Upper lobe of right lung (tissue), 1 donor: ENCODE data around the gene CHPF. TPM values are rescaled to one million over a fixed set of nuclear protein-coding genes. Genes with fewer than 3 reads are reported as not detected.
A peak's percentile ranks its signal among the peaks of the same experiment; 100 is the strongest.

ENCODE experiments used
- ATAC-seq: fragments of 200-7000 bp; cut with Tn5 transposase; one replicate; pipeline ENCODE4 v1.9.1; 2020; ENCODE audit warnings: mild to moderate bottlenecking, moderate library complexity
- DNase-seq: peaks from one replicate; pipeline ENCODE4 v3.0.0-alpha.2; 2020
- H3K27ac ChIP-seq: fragments of 200-600 bp; one replicate; pipeline ENCODE4 v1.8.0; 2022
- H3K27me3 ChIP-seq: fragments of 200-600 bp; one replicate; pipeline ENCODE4 v1.8.0; 2022; ENCODE audit warnings: mild to moderate bottlenecking
- H3K36me3 ChIP-seq: fragments of 200-600 bp; one replicate; pipeline ENCODE4 v1.8.0; 2022
- H3K4me1 ChIP-seq: fragments of 200-600 bp; one replicate; pipeline ENCODE4 v1.8.0; 2022
- H3K4me3 ChIP-seq: fragments of 200-600 bp; one replicate; pipeline ENCODE4 v1.8.0; 2022; ENCODE audit warnings: mild to moderate bottlenecking
- H3K9me3 ChIP-seq: fragments of 200-600 bp; one replicate; pipeline ENCODE4 v1.8.0; 2022
- CTCF ChIP-seq: fragments of 200-600 bp; IDR thresholded peaks from one replicate; pipeline ENCODE4 v1.8.0; 2022; ENCODE audit warnings: antibody characterized with exemption
- intact Hi-C: fragments of 100-400 bp; cut with DNase I; formaldehyde crosslinking; loops from one replicate; pipeline ENCODE4 v1.11.0; 2022
- total RNA-seq: library from RNA; stranded (reverse); fragmentation: NEBNext Ultra II Directional; extraction: Animal tissue kit (Norgen Biotek cat#: 25700); gene quantifications from one replicate; pipeline ENCODE4 v1.2.1, GENCODE V29; 2021
- donor health status: DM: no; HTN: yes; CAD: no; lungs with severe emphysema.

Gene CHPF
- total RNA-seq, 1 donor from 2014 or later: 45.3 TPM

GRCh38 chr2:219545295-219545942 is 1.8 kb upstream of the CHPF start:
- H3K9me3 ChIP-seq: no peaks in the 10 kb centered on the region
- no peak overlapping the region for H3K27ac ChIP-seq
- intact Hi-C loops: no loop called here
- H3K27me3 ChIP-seq: no peaks in the 10 kb centered on the region
- peaks cover 24% of the 10 kb centered on the region for H3K4me1 ChIP-seq
- DNase-seq (no peak), ATAC-seq (no peak)
- no peak overlapping the region for H3K4me3 ChIP-seq
- TF ChIP-seq CTCF: no peak
- peaks cover 5% of the 10 kb centered on the region for H3K36me3 ChIP-seq

GRCh38 chr2:219544567-219544966 is 958 bp upstream of the CHPF start:
- TF ChIP-seq CTCF: no peak
- H3K36me3 ChIP-seq: peaks cover 14% of the 10 kb centered on the region
- peak overlapping the region; percentile 70 for H3K4me3 ChIP-seq
- no peaks in the 10 kb centered on the region for H3K9me3 ChIP-seq
- H3K27ac ChIP-seq: peak overlapping the region; percentile 85
- DNase-seq (no peak), ATAC-seq (no peak)
- no peaks in the 10 kb centered on the region for H3K27me3 ChIP-seq
- peaks cover 24% of the 10 kb centered on the region for H3K4me1 ChIP-seq
- intact Hi-C loops: no loop called here

GRCh38 chr2:219542931-219543595 is 546 bp downstream of the CHPF start:
- peaks cover 22% of the 10 kb centered on the region for H3K36me3 ChIP-seq
- intact Hi-C loops: no loop called here

GRCh38 chr2:219541611-219542180 is 1.9 kb downstream of the CHPF start:
- Histone ChIP-seq H3K36me3 (peaks cover 22% of the 10 kb centered on the region), H3K4me3 (peak overlapping the region; percentile 70), H3K9me3 (no peaks in the 10 kb centered on the region), H3K27me3 (no peaks in the 10 kb centered on the region), H3K27ac (peak overlapping the region; percentile 11), H3K4me1 (peaks cover 24% of the 10 kb centered on the region)
- peak; percentile 66 for ATAC-seq
- TF ChIP-seq CTCF: peak; percentile 86
- peak; percentile 94 for DNase-seq
- intact Hi-C loops: no loop called here

More at GRCh38 chr2:219542931-219543595, 546 bp downstream of the CHPF start:
- ATAC-seq (peak; percentile 38), DNase-seq (peak; percentile 77)
- H3K4me3 ChIP-seq: peak overlapping the region; percentile 70
- no peaks in the 10 kb centered on the region for H3K27me3 ChIP-seq
- TF ChIP-seq CTCF: no peak
- H3K27ac ChIP-seq: peak overlapping the region; percentile 85
- no peaks in the 10 kb centered on the region for H3K9me3 ChIP-seq
- peaks cover 24% of the 10 kb centered on the region for H3K4me1 ChIP-seq

- Histone ChIP-seq H3K27me3 (no peaks in the 10 kb centered on the region), H3K4me1 (peaks cover 24% of the 10 kb centered on the region), H3K4me3 (no peak overlapping the region), H3K9me3 (no peaks in the 10 kb centered on the region), H3K36me3 (peaks cover 22% of the 10 kb centered on the region), H3K27ac (no peak overlapping the region)
- no peak for ATAC-seq
- no peak for DNase-seq
- TF ChIP-seq CTCF: no peak
- intact Hi-C loops: no loop called here
Observed at GRCh38 chr2:219540784-219541504, 2.7 kb downstream of the CHPF start.
